ENCODE data around the gene CFAP299.

- TF ChIP-seq POLR2A (IDR thresholded peaks at IDR 0.05; ENCODE audit: low read length) (no peak), GATA1 (IDR thresholded peaks at IDR 0.05; ENCODE audit: low read depth, low read length) (no peak)
Observed at GRCh38 chr4:80586716-80587115, 251.2 kb downstream of the CFAP299 start.
